ENCODE measurements around the gene TRMT11. TPM values are rescaled to one million over a fixed set of nuclear protein-coding genes. Genes with fewer than 3 reads are reported as not detected.

TRMT11 gene
- total RNA-seq, 1 donor, result 26.8 TPM

DNA sequence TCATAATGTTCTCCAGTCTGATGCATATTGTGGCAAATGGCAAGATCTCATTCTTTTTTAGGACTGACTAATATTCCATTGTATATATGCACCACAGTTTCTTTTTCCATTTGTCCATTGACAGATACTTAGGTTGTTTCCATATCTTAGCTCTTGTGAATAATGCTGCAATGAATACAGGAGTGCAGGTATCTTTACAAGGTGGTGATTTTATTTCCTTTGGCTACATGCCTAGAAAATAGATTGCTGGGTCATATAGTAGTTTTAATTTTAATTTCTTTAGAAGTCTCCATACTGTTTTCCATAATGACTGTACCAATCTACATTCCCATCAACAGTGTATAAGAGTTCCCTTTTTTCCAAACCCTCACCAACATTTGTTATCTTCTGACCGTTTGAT is 97.5 kb downstream of the TRMT11 start:
- TF ChIP-seq, protein P1, sequence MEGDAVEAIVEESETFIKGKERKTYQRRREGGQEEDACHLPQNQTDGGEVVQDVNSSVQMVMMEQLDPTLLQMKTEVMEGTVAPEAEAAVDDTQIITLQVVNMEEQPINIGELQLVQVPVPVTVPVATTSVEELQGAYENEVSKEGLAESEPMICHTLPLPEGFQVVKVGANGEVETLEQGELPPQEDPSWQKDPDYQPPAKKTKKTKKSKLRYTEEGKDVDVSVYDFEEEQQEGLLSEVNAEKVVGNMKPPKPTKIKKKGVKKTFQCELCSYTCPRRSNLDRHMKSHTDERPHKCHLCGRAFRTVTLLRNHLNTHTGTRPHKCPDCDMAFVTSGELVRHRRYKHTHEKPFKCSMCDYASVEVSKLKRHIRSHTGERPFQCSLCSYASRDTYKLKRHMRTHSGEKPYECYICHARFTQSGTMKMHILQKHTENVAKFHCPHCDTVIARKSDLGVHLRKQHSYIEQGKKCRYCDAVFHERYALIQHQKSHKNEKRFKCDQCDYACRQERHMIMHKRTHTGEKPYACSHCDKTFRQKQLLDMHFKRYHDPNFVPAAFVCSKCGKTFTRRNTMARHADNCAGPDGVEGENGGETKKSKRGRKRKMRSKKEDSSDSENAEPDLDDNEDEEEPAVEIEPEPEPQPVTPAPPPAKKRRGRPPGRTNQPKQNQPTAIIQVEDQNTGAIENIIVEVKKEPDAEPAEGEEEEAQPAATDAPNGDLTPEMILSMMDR (IDR thresholded peaks at IDR 0.05; ENCODE audit: extremely low read depth, low read depth, low read length), result no peak
- DNase-seq (ENCODE audit: insufficient read length, low spot score, missing footprints), result no peak
- Histone ChIP-seq H3K4me1 (ENCODE audit: insufficient read depth, low read length) (no peaks in the 10 kb centered on the region), H3K36me3 (ENCODE audit: insufficient read depth, low read length) (no peaks in the 10 kb centered on the region), H2AFZ (ENCODE audit: low read length) (no peak overlapping the region), H4K20me1 (ENCODE audit: insufficient read depth, low read length) (no peaks in the 10 kb centered on the region), H3K4me3 (ENCODE audit: insufficient read depth, low read length) (no peak overlapping the region), H3K4me2 (ENCODE audit: insufficient read depth, low read length) (no peak overlapping the region), H3K27ac (ENCODE audit: low read depth, low read length) (no peak overlapping the region), H3K79me2 (ENCODE audit: insufficient read depth, low read length) (no peaks in the 10 kb centered on the region), H3K9me3 (ENCODE audit: low read depth, low read length) (no peaks in the 10 kb centered on the region), H3K27me3 (ENCODE audit: insufficient read depth, low read length) (no peaks in the 10 kb centered on the region)

DNA sequence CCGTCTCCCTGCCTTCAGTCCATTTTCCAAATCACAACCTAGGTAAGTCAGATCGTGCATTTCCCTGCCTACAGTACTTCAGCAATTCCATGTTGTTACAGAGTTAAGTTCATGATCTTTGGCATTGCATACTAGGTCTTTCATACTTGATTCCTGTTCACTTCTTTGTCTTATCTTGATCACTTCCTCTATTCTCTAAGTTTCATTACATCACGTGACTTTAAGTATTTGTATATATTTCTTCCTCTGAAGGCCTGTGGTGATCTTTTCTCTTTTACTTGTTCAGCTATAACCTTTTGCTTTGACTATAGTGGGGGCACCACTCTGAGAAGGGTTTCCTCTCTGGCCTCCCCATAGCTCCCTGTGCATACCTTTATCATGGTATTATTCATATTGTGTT is 100.2 kb downstream of the TRMT11 start:
- no peaks in the 10 kb centered on the region for H3K79me2 ChIP-seq (ENCODE audit: insufficient read depth, low read length)
- TF ChIP-seq, protein P1 (IDR thresholded peaks at IDR 0.05; ENCODE audit: extremely low read depth, low read depth, low read length), result no peak
- H3K4me3 ChIP-seq (ENCODE audit: insufficient read depth, low read length), result no peak overlapping the region
- H3K4me2 ChIP-seq (ENCODE audit: insufficient read depth, low read length), result no peak overlapping the region
- H3K36me3 ChIP-seq (ENCODE audit: insufficient read depth, low read length), result no peaks in the 10 kb centered on the region
- no peaks in the 10 kb centered on the region for H3K9me3 ChIP-seq (ENCODE audit: low read depth, low read length)
- no peak for DNase-seq (ENCODE audit: insufficient read length, low spot score, missing footprints)
- H2AFZ ChIP-seq (ENCODE audit: low read length), result no peak overlapping the region
- H3K27ac ChIP-seq (ENCODE audit: low read depth, low read length), result no peak overlapping the region
- no peaks in the 10 kb centered on the region for H3K4me1 ChIP-seq (ENCODE audit: insufficient read depth, low read length)
- no peaks in the 10 kb centered on the region for H3K27me3 ChIP-seq (ENCODE audit: insufficient read depth, low read length)
- no peaks in the 10 kb centered on the region for H4K20me1 ChIP-seq (ENCODE audit: insufficient read depth, low read length)

Small RNA genes lying within 50 kb of the gene (small RNA-seq; reads per million reads assigned to genes)
- not detected for gene RNA5SP216

Other genes with a start within 250 kb of the TRMT11 start
- gene HEY2, start 236.9 kb upstream of the TRMT11 start, total RNA-seq, result 2.2 and 2.4 TPM in 2 replicates
- gene NCOA7, start 195.6 kb upstream of the TRMT11 start, total RNA-seq, result 30.4 and 34.0 TPM in 2 replicates
- 30.4 and 32.4 TPM in 2 replicates for gene HINT3, start 29.8 kb upstream of the TRMT11 start, total RNA-seq

Data from osteoblast (primary cell).